ENCODE data around the gene MAD1L1. TPM values are rescaled to one million over a fixed set of nuclear protein-coding genes. Genes with fewer than 3 reads are reported as not detected.
A peak's percentile ranks its signal among the peaks of the same experiment; 100 is the strongest.

The MAD1L1 gene
- total RNA-seq, 1 donor from 2014 or later, result 48.4 TPM

GRCh38 chr7:2242541-2243429 is 10.0 kb upstream of the MAD1L1 start:
- H3K36me3 ChIP-seq, result peaks cover 17% of the 10 kb centered on the region
- peaks cover 22% of the 10 kb centered on the region for H3K4me1 ChIP-seq
- no peak for TF ChIP-seq CTCF (IDR thresholded peaks at IDR 0.05)
- peak overlapping the region; percentile 92 for H3K4me3 ChIP-seq
- H3K27me3 ChIP-seq, result no peaks in the 10 kb centered on the region
- no peak for ATAC-seq
- intact Hi-C loops (cut with DNase I), result loop anchor here (10.0 kb wide), 1 partner anchor 112 kb away; the partner anchor contains the start of gene EIF3B
- no peak for DNase-seq
- no peak overlapping the region for H3K27ac ChIP-seq
- no peaks in the 10 kb centered on the region for H3K9me3 ChIP-seq

DNA sequence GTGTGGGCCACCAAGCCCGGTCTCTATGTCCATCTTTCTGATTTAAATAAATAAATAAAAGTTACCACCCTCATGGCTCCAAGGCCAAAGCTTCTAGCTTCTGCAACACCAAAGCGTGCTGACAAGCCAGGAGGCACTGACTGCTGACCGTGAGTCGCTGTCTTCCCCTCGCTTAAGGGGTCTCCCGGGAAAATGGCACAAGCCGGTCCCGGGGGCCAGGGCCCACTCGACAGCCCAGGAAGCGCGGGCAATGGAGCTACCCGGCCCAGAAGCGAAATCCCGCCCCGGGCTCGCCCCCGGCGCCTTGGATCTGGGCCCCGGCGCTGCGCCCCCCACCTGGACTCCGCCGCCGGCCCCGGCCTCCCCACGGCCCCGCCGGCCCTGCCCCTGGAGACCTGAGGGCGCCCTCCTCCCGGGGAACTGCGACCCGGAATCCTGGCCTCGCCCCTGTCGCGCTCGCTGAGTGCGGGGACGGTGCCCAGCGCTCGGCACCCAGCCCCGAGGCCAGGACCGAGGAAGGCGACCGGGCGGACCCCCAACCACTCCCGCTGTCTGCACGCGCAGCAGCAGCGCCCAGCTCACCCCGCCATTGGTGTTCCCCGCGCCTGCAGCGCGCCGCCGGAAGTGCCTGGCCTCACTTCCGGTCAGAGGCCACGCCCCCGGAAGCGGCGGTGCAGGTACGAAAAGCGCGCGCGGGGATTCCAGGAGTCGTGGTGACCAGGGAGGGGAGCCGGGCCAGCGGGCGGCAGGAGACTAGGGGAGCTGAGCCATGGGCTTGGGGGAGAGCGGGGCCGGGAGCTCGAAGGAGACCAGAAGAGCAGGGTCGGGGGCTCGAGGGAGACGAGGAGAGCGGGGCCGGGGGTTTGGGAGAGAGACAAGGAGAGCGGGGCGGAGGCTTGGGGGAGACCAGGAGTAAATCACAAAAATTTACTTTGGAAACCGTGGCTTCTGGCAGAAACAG is 9.1 kb upstream of the MAD1L1 start, which contains the start of the genes MRM2 and NUDT1:
TSS of gene MRM2 (minus strand) at position 626 of the 961 bp plus-strand sequence. CDS start at position 590, 36 bp downstream.
TSS of gene NUDT1 (plus strand) at position 647 of the 961 bp plus-strand sequence. CDS start 2,349 bp downstream, outside the sequence.
- DNase-seq, result peak; percentile 92
- H3K4me3 ChIP-seq, result peak within 1 kb of the TSS; percentile 92
- no peaks in the 10 kb centered on the region for H3K27me3 ChIP-seq
- peak; percentile 91 for ATAC-seq
- intact Hi-C loops (cut with DNase I), result loop anchor here (10.0 kb wide), 1 partner anchor 113 kb away; the partner anchor contains the start of gene EIF3B
- peaks cover 17% of the 10 kb centered on the region for H3K36me3 ChIP-seq
- no peaks in the 10 kb centered on the region for H3K9me3 ChIP-seq
- peaks cover 27% of the 10 kb centered on the region for H3K4me1 ChIP-seq
- no peak for TF ChIP-seq CTCF (IDR thresholded peaks at IDR 0.05)
- H3K27ac ChIP-seq, result peak within 1 kb of the TSS; percentile 84

GRCh38 chr7:2239242-2239641 is 6.5 kb upstream of the MAD1L1 start:
- Histone ChIP-seq H3K4me1 (peaks cover 27% of the 10 kb centered on the region), H3K27me3 (no peaks in the 10 kb centered on the region), H3K9me3 (no peaks in the 10 kb centered on the region), H3K36me3 (peaks cover 32% of the 10 kb centered on the region), H3K4me3 (no peak overlapping the region), H3K27ac (no peak overlapping the region)
- intact Hi-C loops (cut with DNase I), result no loop called here
- DNase-seq, result no peak
- no peak for TF ChIP-seq CTCF (IDR thresholded peaks at IDR 0.05)
- ATAC-seq, result no peak

- H3K9me3 ChIP-seq, result no peaks in the 10 kb centered on the region
- TF ChIP-seq CTCF (IDR thresholded peaks at IDR 0.05), result no peak
- H3K4me1 ChIP-seq, result peaks cover 28% of the 10 kb centered on the region
- intact Hi-C loops (cut with DNase I), result no loop called here
- peaks cover 34% of the 10 kb centered on the region for H3K36me3 ChIP-seq
- ATAC-seq (peak; percentile 84), DNase-seq (peak; percentile 82)
- H3K27me3 ChIP-seq, result no peaks in the 10 kb centered on the region
- no peak overlapping the region for H3K4me3 ChIP-seq
- peak overlapping the region; percentile 79 for H3K27ac ChIP-seq
These were observed 4.4 kb upstream of the MAD1L1 start for GRCh38 chr7:2237109-2237602.

- no peak overlapping the region for H3K27ac ChIP-seq
- H3K9me3 ChIP-seq, result no peaks in the 10 kb centered on the region
- intact Hi-C loops (cut with DNase I), result no loop called here
- ATAC-seq (no peak), DNase-seq (no peak)
- peaks cover 35% of the 10 kb centered on the region for H3K36me3 ChIP-seq
- no peaks in the 10 kb centered on the region for H3K27me3 ChIP-seq
- no peak overlapping the region for H3K4me3 ChIP-seq
- TF ChIP-seq CTCF (IDR thresholded peaks at IDR 0.05), result no peak
- H3K4me1 ChIP-seq, result peaks cover 27% of the 10 kb centered on the region
These were observed 1.2 kb upstream of the MAD1L1 start for GRCh38 chr7:2233926-2234325.

Data from upper lobe of right lung (tissue), 1 donor.